Suppressor macrophage treated with lipopolysaccharide for 1 hour (primary cell): ENCODE measurements around the gene ADD2.

Experiments
- DNase-seq, 3 donors: peaks; one replicate each; pipeline ENCODE4 v3.0.0-alpha.2; 2020 to 2022

The ADD2 gene

GRCh38 chr2:70767699-70768589 is at the start of gene ADD2:
Gene ADD2 (minus strand): TSS chr2:70768200. CDS start chr2:70706408, 61,792 bp downstream.
- peak; percentile 83 to 88 (median 84) for DNase-seq

- DNase-seq: no peak
These were observed 49.4 kb upstream of the ADD2 start for GRCh38 chr2:70817284-70817954.

- no peak for DNase-seq
These were observed 48.7 kb upstream of the ADD2 start for GRCh38 chr2:70816726-70817125.

GRCh38 chr2:70808983-70809958 is 41.3 kb upstream of the ADD2 start:
- no peak for DNase-seq

- DNase-seq: no peak
These were observed 39.8 kb upstream of the ADD2 start for GRCh38 chr2:70807828-70808118.

GRCh38 chr2:70807102-70807827 is 39.3 kb upstream of the ADD2 start:
- DNase-seq: no peak

GRCh38 chr2:70806620-70807019 is 38.6 kb upstream of the ADD2 start:
- no peak for DNase-seq

GRCh38 chr2:70806013-70806412 is 38.0 kb upstream of the ADD2 start:
- no peak for DNase-seq

- no peak for DNase-seq
These were observed 33.7 kb upstream of the ADD2 start for GRCh38 chr2:70801607-70802263.

- no peak for DNase-seq
These were observed 31.7 kb upstream of the ADD2 start for GRCh38 chr2:70799706-70800105.

GRCh38 chr2:70797996-70798395 is 30.0 kb upstream of the ADD2 start:
- peak; percentile 32 to 70 (median 62) for DNase-seq

- DNase-seq: no peak
These were observed 29.5 kb upstream of the ADD2 start for GRCh38 chr2:70797506-70797905.

GRCh38 chr2:70796262-70796661 is 28.3 kb upstream of the ADD2 start:
- no peak for DNase-seq

GRCh38 chr2:70795164-70795995 is 27.4 kb upstream of the ADD2 start:
- DNase-seq: no peak

- DNase-seq: peak; percentile 66 to 84 (median 83)
These were observed 25.4 kb upstream of the ADD2 start for GRCh38 chr2:70793450-70793849.

GRCh38 chr2:70790136-70790828 is 22.3 kb upstream of the ADD2 start, which contains the start of gene FIGLA:
Gene FIGLA (minus strand): TSS chr2:70790643. CDS start chr2:70790638, 5 bp downstream.
- peak in 1 of 3 donors; percentile 26 for DNase-seq

- DNase-seq: peak; percentile 81 to 90 (median 88)
These were observed 21.5 kb upstream of the ADD2 start for GRCh38 chr2:70789304-70790135.

GRCh38 chr2:70785137-70785911 is 17.3 kb upstream of the ADD2 start:
- peak; percentile 64 to 69 (median 67) for DNase-seq
